ENCODE results near the gene DCX.

Gene DCX

GRCh38 chrX:111302284-111302683, 109.7 kb downstream of the DCX start:
- DNase-seq = no peak

- no peak for DNase-seq
Observed at GRCh38 chrX:111288841-111289240, 123.2 kb downstream of the DCX start.

GRCh38 chrX:111284631-111285293, 127.2 kb downstream of the DCX start:
- DNase-seq = no peak

GRCh38 chrX:111283446-111283845, 128.5 kb downstream of the DCX start:
- DNase-seq = no peak

GRCh38 chrX:111282991-111283390, 129.0 kb downstream of the DCX start:
- DNase-seq = no peak

GRCh38 chrX:111282139-111282538, 129.9 kb downstream of the DCX start:
- no peak for DNase-seq

- no peak for DNase-seq
Observed at GRCh38 chrX:111270339-111270738, 141.7 kb downstream of the DCX start, which contains the start of gene CAPN6. Gene CAPN6, minus strand, starts transcription at chrX:111270483. Its CDS starts 6,547 bp downstream, at chrX:111263936.

GRCh38 chrX:111268506-111268905, 143.5 kb downstream of the DCX start:
- no peak for DNase-seq

GRCh38 chrX:111265486-111265885, 146.5 kb downstream of the DCX start:
- no peak for DNase-seq

- no peak for DNase-seq
Observed at GRCh38 chrX:111264385-111264784, 147.6 kb downstream of the DCX start.

- no peak for DNase-seq
Observed at GRCh38 chrX:111262086-111262485, 149.9 kb downstream of the DCX start.

GRCh38 chrX:111260451-111260850, 151.5 kb downstream of the DCX start:
- no peak for DNase-seq

- no peak for DNase-seq
Observed at GRCh38 chrX:111259559-111259958, 152.4 kb downstream of the DCX start.

- DNase-seq = no peak
Observed at GRCh38 chrX:111257733-111258132, 154.3 kb downstream of the DCX start.

- no peak for DNase-seq
Observed at GRCh38 chrX:111254896-111255693, 156.9 kb downstream of the DCX start.

- DNase-seq = peak; percentile 7
Observed at GRCh38 chrX:111244235-111244750, 167.7 kb downstream of the DCX start.
